Suprapubic skin (tissue), 4 donors: ENCODE data around the gene ZNF221. TPM values are rescaled to one million over a fixed set of nuclear protein-coding genes. Genes with fewer than 3 reads are reported as not detected.
A peak's percentile ranks its signal among the peaks of the same experiment; 100 is the strongest.

Source experiments
- DNase-seq, 2 donors: peaks; one replicate each; pipeline ENCODE4 v3.0.0-alpha.2; 2019; ENCODE audit warnings: low spot score in 2 of 2
- H3K27ac ChIP-seq: fragments of 200-600 bp; sonication (generic); one replicate; pipeline ENCODE4 v1.5.1; 2019
- H3K27me3 ChIP-seq: fragments of 200-600 bp; sonication (generic); one replicate; pipeline ENCODE4 v1.5.1; 2019
- H3K36me3 ChIP-seq: fragments of 200-600 bp; sonication (generic); one replicate; pipeline ENCODE4 v1.5.1; 2019
- H3K4me1 ChIP-seq: fragments of 200-600 bp; sonication (generic); one replicate; pipeline ENCODE4 v1.5.1; 2019
- H3K4me3 ChIP-seq: fragments of 200-600 bp; sonication (generic); one replicate; pipeline ENCODE4 v1.5.1; 2019; ENCODE audit warnings: mild to moderate bottlenecking
- H3K9me3 ChIP-seq: fragments of 200-600 bp; sonication (generic); one replicate; pipeline ENCODE4 v1.5.1; 2019
- EP300 ChIP-seq: sonication (generic); formaldehyde crosslinking; IDR thresholded peaks from one replicate; pipeline ENCODE4 v1.6.1; 2017; ENCODE audit warnings: antibody characterized with exemption
- POLR2A ChIP-seq, 2 donors: fragments of 450-650 bp; IDR thresholded peaks; one replicate each; pipeline ENCODE4 v1.6.1; 2017; ENCODE audit warnings: antibody characterized with exemption in 2 of 2, mild to moderate bottlenecking in 2 of 2, moderate library complexity in 2 of 2
- POLR2AphosphoS5 ChIP-seq, 3 donors: sonication (generic); formaldehyde crosslinking; IDR thresholded peaks; one replicate each; pipeline ENCODE4 v1.6.1; 2017; ENCODE audit warnings: antibody characterized with exemption in 3 of 3
- WGBS: methylation state at CpG from one replicate; pipeline ENCODE4 v1.1.5; 2018; 5-methylcytosine and 5-hydroxymethylcytosine counted together
- total RNA-seq, 4 donors: library from RNA; depleted of rRNA; stranded (reverse); fragments of >200 nt; gene quantifications; one replicate each; pipeline ENCODE4 v1.1.0, GENCODE V29; 2016
- TF ChIP-seq, protein P1 (sequence below), 2 donors: fragments of 200-600 bp in 1 of 2; fragments of 450-650 bp in 1 of 2; sonication (generic) in 1 of 2; IDR thresholded peaks; one replicate each; pipeline ENCODE4 v1.5.1; 2016 to 2019; ENCODE audit warnings: antibody characterized with exemption in 2 of 2, mild to moderate bottlenecking in 1 of 2, moderate library complexity in 1 of 2

Gene ZNF221
- total RNA-seq, 4 donors from 2014 or later = 2.1 to 6.8 (median 3.0) TPM

DNA sequence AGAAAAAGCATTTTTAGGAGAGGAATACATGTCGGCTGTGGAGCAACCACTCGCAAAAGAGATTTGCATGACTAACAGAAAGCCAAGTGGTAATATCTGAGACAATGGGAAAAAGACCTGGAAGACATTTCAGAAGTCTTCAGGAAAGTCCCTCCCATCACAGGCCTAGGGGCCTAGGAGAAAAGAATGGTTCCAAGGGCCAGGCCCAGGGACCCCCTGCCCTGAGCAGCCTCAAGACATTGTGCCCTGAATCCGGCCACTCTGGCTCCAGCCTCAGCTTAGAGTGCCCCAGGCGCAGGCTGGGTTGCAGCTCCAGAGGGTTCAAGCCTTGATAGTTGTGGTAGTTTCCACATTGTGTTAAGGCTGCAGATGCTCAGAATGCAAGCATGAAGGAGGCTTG lies 9.4 kb downstream of the ZNF221 start:
- H3K9me3 ChIP-seq = peaks cover 39% of the 10 kb centered on the region
- peaks cover 23% of the 10 kb centered on the region for H3K36me3 ChIP-seq

DNA sequence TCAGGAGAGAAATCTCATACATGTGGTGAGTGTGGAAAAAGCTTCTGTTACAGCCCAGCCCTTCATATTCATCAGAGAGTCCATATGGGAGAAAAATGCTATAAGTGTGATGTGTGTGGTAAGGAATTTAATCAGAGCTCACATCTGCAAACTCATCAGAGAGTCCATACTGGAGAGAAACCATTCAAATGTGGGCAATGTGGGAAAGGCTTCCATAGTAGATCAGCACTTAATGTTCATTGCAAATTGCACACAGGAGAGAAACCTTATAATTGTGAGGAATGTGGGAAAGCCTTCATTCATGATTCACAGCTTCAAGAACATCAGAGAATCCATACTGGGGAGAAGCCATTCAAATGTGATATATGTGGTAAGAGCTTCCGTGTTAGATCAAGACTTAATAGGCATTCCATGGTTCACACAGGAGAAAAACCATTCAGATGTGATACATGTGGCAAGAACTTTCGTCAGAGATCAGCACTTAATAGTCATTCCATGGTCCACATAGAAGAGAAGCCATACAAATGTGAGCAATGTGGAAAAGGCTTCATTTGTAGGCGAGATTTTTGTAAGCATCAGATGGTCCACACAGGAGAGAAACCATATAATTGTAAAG lies 15.2 kb downstream of the ZNF221 start:
- no peak for DNase-seq
- Histone ChIP-seq H3K4me3 (no peak overlapping the region), H3K9me3 (peaks cover 50% of the 10 kb centered on the region), H3K27me3 (no peaks in the 10 kb centered on the region), H3K36me3 (peaks cover 55% of the 10 kb centered on the region), H3K4me1 (no peaks in the 10 kb centered on the region), H3K27ac (no peak overlapping the region)
- 100% methylated on average over 3 of the region's 3 CpGs for WGBS
- TF ChIP-seq POLR2A (IDR thresholded peaks at IDR 0.05) = no peak
- TF ChIP-seq, protein P1, sequence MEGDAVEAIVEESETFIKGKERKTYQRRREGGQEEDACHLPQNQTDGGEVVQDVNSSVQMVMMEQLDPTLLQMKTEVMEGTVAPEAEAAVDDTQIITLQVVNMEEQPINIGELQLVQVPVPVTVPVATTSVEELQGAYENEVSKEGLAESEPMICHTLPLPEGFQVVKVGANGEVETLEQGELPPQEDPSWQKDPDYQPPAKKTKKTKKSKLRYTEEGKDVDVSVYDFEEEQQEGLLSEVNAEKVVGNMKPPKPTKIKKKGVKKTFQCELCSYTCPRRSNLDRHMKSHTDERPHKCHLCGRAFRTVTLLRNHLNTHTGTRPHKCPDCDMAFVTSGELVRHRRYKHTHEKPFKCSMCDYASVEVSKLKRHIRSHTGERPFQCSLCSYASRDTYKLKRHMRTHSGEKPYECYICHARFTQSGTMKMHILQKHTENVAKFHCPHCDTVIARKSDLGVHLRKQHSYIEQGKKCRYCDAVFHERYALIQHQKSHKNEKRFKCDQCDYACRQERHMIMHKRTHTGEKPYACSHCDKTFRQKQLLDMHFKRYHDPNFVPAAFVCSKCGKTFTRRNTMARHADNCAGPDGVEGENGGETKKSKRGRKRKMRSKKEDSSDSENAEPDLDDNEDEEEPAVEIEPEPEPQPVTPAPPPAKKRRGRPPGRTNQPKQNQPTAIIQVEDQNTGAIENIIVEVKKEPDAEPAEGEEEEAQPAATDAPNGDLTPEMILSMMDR (IDR thresholded peaks at IDR 0.05) = no peak
- TF ChIP-seq POLR2AphosphoS5 (IDR thresholded peaks at IDR 0.05) = no peak
- no peak for TF ChIP-seq EP300

More for the DNA sequence above, 9.4 kb downstream of the ZNF221 start:
- H3K4me3 ChIP-seq = no peak overlapping the region
- WGBS = 66% methylated on average over 3 of the region's 4 CpGs
- H3K27me3 ChIP-seq = no peaks in the 10 kb centered on the region
- H3K4me1 ChIP-seq = no peaks in the 10 kb centered on the region
- no peak overlapping the region for H3K27ac ChIP-seq
- DNase-seq = no peak
- TF ChIP-seq POLR2A (IDR thresholded peaks at IDR 0.05) = no peak
- no peak for TF ChIP-seq POLR2AphosphoS5 (IDR thresholded peaks at IDR 0.05)
- TF ChIP-seq, protein P1 (IDR thresholded peaks at IDR 0.05) = no peak
- TF ChIP-seq EP300 = no peak

DNA sequence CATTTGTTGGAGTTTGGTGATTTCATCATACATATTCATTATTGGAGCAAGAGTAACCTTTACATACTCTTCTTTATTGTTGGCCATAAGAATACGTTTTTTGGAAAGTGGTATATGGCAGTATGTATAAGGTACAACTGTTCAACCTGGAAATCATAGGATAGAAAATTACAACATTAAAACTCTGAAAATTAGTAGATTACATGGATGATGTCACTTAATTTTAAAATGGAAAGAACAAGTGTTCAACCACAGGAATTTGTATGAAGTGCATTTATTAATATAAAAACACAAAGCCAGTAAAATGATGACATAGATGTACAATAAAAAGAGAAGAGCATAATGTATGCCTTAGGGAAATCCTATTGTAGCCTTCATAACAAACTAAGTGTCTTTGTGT lies 25.7 kb downstream of the ZNF221 start:
- TF ChIP-seq EP300 (no peak), POLR2A (IDR thresholded peaks at IDR 0.05) (no peak), POLR2AphosphoS5 (IDR thresholded peaks at IDR 0.05) (no peak)
- TF ChIP-seq, protein P1 (IDR thresholded peaks at IDR 0.05) = no peak
- peaks cover 49% of the 10 kb centered on the region for H3K9me3 ChIP-seq
- DNase-seq = no peak
- H3K4me1 ChIP-seq = no peaks in the 10 kb centered on the region
- no peak overlapping the region for H3K27ac ChIP-seq
- no peaks in the 10 kb centered on the region for H3K36me3 ChIP-seq
- 93% methylated on average over 1 of the region's 1 CpG for WGBS
- no peaks in the 10 kb centered on the region for H3K27me3 ChIP-seq
- H3K4me3 ChIP-seq = no peak overlapping the region

DNA sequence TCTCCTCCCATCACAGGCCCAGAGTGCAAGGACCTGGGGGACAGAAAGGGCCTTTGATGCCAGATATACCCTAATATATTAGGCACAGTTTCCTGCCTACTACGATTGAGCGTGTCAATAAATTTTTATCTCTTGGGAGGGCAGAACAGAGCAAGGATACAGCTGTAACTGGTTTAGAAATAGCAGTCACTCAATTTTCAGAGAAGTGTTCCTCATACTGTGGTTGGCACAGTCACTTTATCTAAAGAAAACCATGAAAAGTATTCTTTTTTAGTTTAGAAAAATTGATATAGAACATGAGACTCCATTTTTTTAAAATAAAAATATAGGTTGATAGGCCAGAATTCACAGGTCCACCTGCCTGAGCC lies 32.5 kb downstream of the ZNF221 start:
- peak overlapping the region; percentile 77 for H3K4me3 ChIP-seq
- no peak overlapping the region for H3K27ac ChIP-seq
- H3K27me3 ChIP-seq = no peaks in the 10 kb centered on the region
- no peak for DNase-seq
- peaks cover 13% of the 10 kb centered on the region for H3K9me3 ChIP-seq
- TF ChIP-seq POLR2A (IDR thresholded peaks at IDR 0.05) = no peak
- TF ChIP-seq, protein P1 (IDR thresholded peaks at IDR 0.05) = no peak
- no peak for TF ChIP-seq EP300
- no peak for TF ChIP-seq POLR2AphosphoS5 (IDR thresholded peaks at IDR 0.05)
- WGBS = 76% methylated on average over 2 of the region's 2 CpGs
- peaks cover 3% of the 10 kb centered on the region for H3K36me3 ChIP-seq
- peaks cover 9% of the 10 kb centered on the region for H3K4me1 ChIP-seq

DNA sequence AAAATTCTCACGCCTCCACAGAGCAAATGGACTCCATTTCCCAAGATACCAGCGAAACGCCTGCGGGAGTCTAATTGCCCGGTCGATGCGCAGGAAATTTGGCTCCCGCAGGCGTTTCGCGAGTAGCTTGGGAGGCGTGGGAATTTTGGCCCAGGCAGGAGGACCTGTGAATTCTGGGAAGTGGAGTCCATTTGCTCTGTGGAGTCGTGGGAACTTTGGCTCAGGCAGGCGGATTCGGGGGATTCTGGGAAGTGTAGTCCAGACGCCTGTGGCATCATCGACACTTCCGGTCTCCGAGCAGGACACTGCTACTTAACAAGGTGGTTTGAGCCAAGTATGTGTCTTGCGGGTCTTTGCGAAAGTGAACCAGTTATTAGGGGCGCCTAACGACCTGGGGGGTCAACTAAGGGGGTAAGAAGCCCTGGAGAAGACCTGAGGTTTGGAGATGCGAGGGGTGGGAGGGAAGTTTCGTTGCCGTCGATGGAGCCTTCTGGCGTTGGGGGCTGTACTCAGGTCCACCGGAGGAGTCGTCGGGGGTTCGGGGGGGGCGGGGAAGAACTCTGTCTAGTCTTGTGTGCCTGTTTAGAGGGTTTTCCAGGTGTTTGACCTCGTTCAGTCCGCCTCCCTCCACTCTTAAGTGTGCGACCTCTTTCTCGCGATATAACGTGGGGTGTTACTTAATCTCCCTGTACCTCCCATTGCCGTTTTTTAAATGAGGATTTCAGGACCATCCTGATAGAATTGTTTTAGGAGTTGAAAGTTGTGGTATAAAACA lies 33.1 kb downstream of the ZNF221 start, which contains the start of gene ZNF155:
TSS of gene ZNF155 (plus strand) at position 277 of the 775 bp plus-strand sequence. CDS start 4,356 bp downstream, outside the sequence.
- peak within 1 kb of the TSS; percentile 77 for H3K4me3 ChIP-seq
- peaks cover 9% of the 10 kb centered on the region for H3K4me1 ChIP-seq
- TF ChIP-seq POLR2A (IDR thresholded peaks at IDR 0.05) (no peak), POLR2AphosphoS5 (IDR thresholded peaks at IDR 0.05) (peak in 1 of 3 donors; percentile 11)
- peak within 1 kb of the TSS; percentile 58 for H3K27ac ChIP-seq
- H3K9me3 ChIP-seq = peaks cover 13% of the 10 kb centered on the region
- H3K36me3 ChIP-seq = peaks cover 6% of the 10 kb centered on the region
- DNase-seq = peak; percentile 94 to 95
- no peaks in the 10 kb centered on the region for H3K27me3 ChIP-seq
- 1% methylated on average over 19 of the region's 40 CpGs for WGBS
